ENCODE results near the gene NELL2. TPM values are rescaled to one million over a fixed set of nuclear protein-coding genes. Genes with fewer than 3 reads are reported as not detected.

NELL2 gene
- total RNA-seq, 2 donors from 2014 or later, result 5.8 to 7.2 TPM

GRCh38 chr12:44728566-44728965, 147.5 kb downstream of the NELL2 start:
- no peaks in the 10 kb centered on the region for H3K36me3 ChIP-seq
- H3K27me3 ChIP-seq (replicated peaks; ENCODE audit: insufficient read depth), result no peaks in the 10 kb centered on the region
- 77% methylated on average over 1 of the region's 1 CpG for WGBS
- TF ChIP-seq POLR2AphosphoS5 (IDR thresholded peaks at IDR 0.05), result no peak
- no peak for TF ChIP-seq POLR2A (IDR thresholded peaks at IDR 0.05)
- TF ChIP-seq CTCF (IDR thresholded peaks at IDR 0.05), result no peak
- no peaks in the 10 kb centered on the region for H3K4me1 ChIP-seq (replicated peaks)
- H3K27ac ChIP-seq, result no peak overlapping the region
- H3K4me3 ChIP-seq, result no peak overlapping the region
- intact Hi-C loops (cut with DNase I), result no loop called here
- no peak for DNase-seq (ENCODE audit: low spot score)
- H3K9me3 ChIP-seq, result no peaks in the 10 kb centered on the region

GRCh38 chr12:44720265-44720664, 155.8 kb downstream of the NELL2 start:
- Histone ChIP-seq H3K4me3 (no peak overlapping the region), H3K9me3 (no peaks in the 10 kb centered on the region), H3K27ac (no peak overlapping the region), H3K36me3 (no peaks in the 10 kb centered on the region), H3K27me3 (replicated peaks; ENCODE audit: insufficient read depth) (no peaks in the 10 kb centered on the region), H3K4me1 (replicated peaks) (no peaks in the 10 kb centered on the region)
- no peak for TF ChIP-seq POLR2AphosphoS5 (IDR thresholded peaks at IDR 0.05)
- TF ChIP-seq CTCF (IDR thresholded peaks at IDR 0.05), result no peak
- intact Hi-C loops (cut with DNase I), result no loop called here
- DNase-seq (ENCODE audit: low spot score), result no peak
- 65% methylated on average over 2 of the region's 2 CpGs for WGBS

GRCh38 chr12:44717612-44718011, 158.5 kb downstream of the NELL2 start:
- Histone ChIP-seq H3K4me1 (replicated peaks) (no peaks in the 10 kb centered on the region), H3K36me3 (no peaks in the 10 kb centered on the region), H3K27ac (no peak overlapping the region), H3K4me3 (no peak overlapping the region), H3K27me3 (replicated peaks; ENCODE audit: insufficient read depth) (no peaks in the 10 kb centered on the region), H3K9me3 (no peaks in the 10 kb centered on the region)
- TF ChIP-seq POLR2A (IDR thresholded peaks at IDR 0.05) (no peak), CTCF (IDR thresholded peaks at IDR 0.05) (no peak), POLR2AphosphoS5 (IDR thresholded peaks at IDR 0.05) (no peak)
- 63% methylated on average over 2 of the region's 2 CpGs for WGBS
- intact Hi-C loops (cut with DNase I), result no loop called here
- no peak for DNase-seq (ENCODE audit: low spot score)

- no peaks in the 10 kb centered on the region for H3K4me1 ChIP-seq (replicated peaks)
- TF ChIP-seq POLR2AphosphoS5 (IDR thresholded peaks at IDR 0.05) (no peak), CTCF (IDR thresholded peaks at IDR 0.05) (no peak), POLR2A (IDR thresholded peaks at IDR 0.05) (no peak)
- H3K36me3 ChIP-seq, result no peaks in the 10 kb centered on the region
- H3K9me3 ChIP-seq, result no peaks in the 10 kb centered on the region
- no peaks in the 10 kb centered on the region for H3K27me3 ChIP-seq (replicated peaks; ENCODE audit: insufficient read depth)
- intact Hi-C loops (cut with DNase I), result no loop called here
- H3K4me3 ChIP-seq, result no peak overlapping the region
- no peak overlapping the region for H3K27ac ChIP-seq
- DNase-seq (ENCODE audit: low spot score), result no peak
- 56% methylated on average over 2 of the region's 2 CpGs for WGBS
These were observed 159.4 kb downstream of the NELL2 start for GRCh38 chr12:44716711-44717110.

- DNase-seq (ENCODE audit: low spot score), result no peak
- H3K9me3 ChIP-seq, result no peaks in the 10 kb centered on the region
- 78% methylated on average over 1 of the region's 1 CpG for WGBS
- no peak overlapping the region for H3K27ac ChIP-seq
- H3K27me3 ChIP-seq (replicated peaks; ENCODE audit: insufficient read depth), result no peaks in the 10 kb centered on the region
- H3K36me3 ChIP-seq, result no peaks in the 10 kb centered on the region
- TF ChIP-seq CTCF (IDR thresholded peaks at IDR 0.05) (no peak), POLR2AphosphoS5 (IDR thresholded peaks at IDR 0.05) (no peak), POLR2A (IDR thresholded peaks at IDR 0.05) (no peak)
- H3K4me1 ChIP-seq (replicated peaks), result no peaks in the 10 kb centered on the region
- intact Hi-C loops (cut with DNase I), result no loop called here
- no peak overlapping the region for H3K4me3 ChIP-seq
These were observed 164.4 kb downstream of the NELL2 start for GRCh38 chr12:44711736-44712135.
